ENCODE results near the gene RABGEF1. TPM values are rescaled to one million over a fixed set of nuclear protein-coding genes. Genes with fewer than 3 reads are reported as not detected.

RABGEF1 gene
- total and polyA plus RNA-seq, 9 of the 15 experiments (the other 6 are each of a cell fraction or from before 2014, with no cell fraction given) = 7.0 to 29.3 (median 20.5) TPM

GRCh38 chr7:66740302-66740979 is at the start of gene RABGEF1 (continued):
- TF ChIP-seq SPI1 (IDR thresholded peaks at IDR 0.05; ENCODE audit: borderline replicate concordance, low read depth, low read length) (peak; percentile 96), UBTF (IDR thresholded peaks at IDR 0.05; ENCODE audit: borderline replicate concordance in 1 of 2, low read depth in 2 of 2, low read length in 2 of 2) (peak; percentile 77 to 84; a peak in 3 of 4 replicates), FOXJ3 (CRISPR knock-in tag; IDR thresholded peaks at IDR 0.05) (no peak), NKRF (IDR thresholded peaks at IDR 0.05; ENCODE audit: borderline replicate concordance) (peak; percentile 92), TAF7 (tag; IDR thresholded peaks at IDR 0.05) (peak; percentile 69; the same call in 1 of the 2 replicates), ZKSCAN1 (IDR thresholded peaks at IDR 0.05; ENCODE audit: low read depth, low read length) (no peak), JUNB (CRISPR knock-in tag; conservative IDR thresholded peaks at IDR 0.05) (0 out of 2 replicates have a peak, but pooled peaks have one; percentile 15), ELF2 (CRISPR knock-in tag; IDR thresholded peaks at IDR 0.05) (peak; percentile 84; the same call in 1 of the 2 replicates), ZNF717 (CRISPR knock-in tag; IDR thresholded peaks at IDR 0.05) (no peak), RAD21 (CRISPR knock-in tag; conservative IDR thresholded peaks at IDR 0.05 in 1 of 2, IDR thresholded peaks at IDR 0.05 in 1 of 2) (peak in 1 of 2 experiments; percentile 21; a peak in 1 of 4 replicates), RBFOX2 (IDR thresholded peaks at IDR 0.05; ENCODE audit: low read depth, low read length) (peak; percentile 94), POLR2AphosphoS5 (IDR thresholded peaks at IDR 0.05; ENCODE audit: control insufficient read depth, insufficient read depth, low read depth, low read length) (peak; percentile 91), ZFP30 (CRISPR knock-in tag; IDR thresholded peaks at IDR 0.05; ENCODE audit: borderline replicate concordance) (no peak), ZFPM2 (CRISPR knock-in tag; IDR thresholded peaks at IDR 0.05) (0 out of 2 replicates have a peak, but pooled peaks have one; percentile 60), IRF2 (CRISPR knock-in tag; IDR thresholded peaks at IDR 0.05) (no peak), BRD4 (IDR thresholded peaks at IDR 0.05) (0 out of 2 replicates have a peak, but pooled peaks have one; percentile 37), MTA3 (IDR thresholded peaks at IDR 0.05; ENCODE audit: borderline replicate concordance) (peak; percentile 45), FOSL1 (tag; conservative IDR thresholded peaks at IDR 0.05) (peak; percentile 3; the same call in 1 of the 2 replicates), ELF1 (tag; IDR thresholded peaks at IDR 0.05) (peak; percentile 89), ATF6 (CRISPR knock-in tag; IDR thresholded peaks at IDR 0.05) (peak; percentile 83; the same call in 1 of the 2 replicates), ESRRA (IDR thresholded peaks at IDR 0.05; ENCODE audit: borderline replicate concordance, low read depth) (peak; percentile 55), SP1 (CRISPR knock-in tag; IDR thresholded peaks at IDR 0.05) (0 out of 2 replicates have a peak, but pooled peaks have one; percentile 71)
